Left renal cortex interstitium (tissue), 4 donors: ENCODE measurements around the gene DNAJC27. TPM values are rescaled to one million over a fixed set of nuclear protein-coding genes. Genes with fewer than 3 reads are reported as not detected.

Experiments used
- DNase-seq, 4 donors: peaks; one replicate each; pipeline ENCODE4 v3.0.0-alpha.2; 2013; ENCODE audit warnings: low read depth in 4 of 4, low spot score in 2 of 4, missing footprints in 1 of 4
- polyA plus RNA-seq, 4 donors: library from polyadenylated mRNA; unstranded; fragments of 120-200 nt; gene quantifications; one replicate each; pipeline ENCODE4 v1.2.1, GENCODE V29; 2013; ENCODE audit not compliant: insufficient read length in 4 of 4

The DNAJC27 gene
- polyA plus RNA-seq, 4 donors = 7.4 to 12.1 (median 9.5) TPM

DNA sequence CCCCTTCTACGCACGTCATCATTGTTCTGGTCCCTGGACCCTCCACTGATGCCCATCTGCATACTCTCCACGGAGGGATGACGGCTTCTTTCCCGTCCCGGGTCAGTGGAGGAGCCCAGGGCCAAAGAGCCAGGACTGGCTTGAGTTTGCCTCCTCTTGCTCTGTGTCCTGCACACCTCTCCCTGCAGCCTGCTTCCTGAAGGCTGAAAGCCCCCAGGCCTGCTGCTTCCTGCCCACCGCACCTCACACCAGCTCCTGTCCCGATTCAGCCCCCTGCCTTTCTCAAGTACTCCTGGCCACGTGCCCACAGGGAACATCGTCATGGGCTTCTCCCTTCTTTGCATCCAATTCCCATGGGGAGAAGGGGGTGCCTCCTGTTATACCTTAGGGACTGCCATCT, 58.8 kb downstream of the DNAJC27 start:
- DNase-seq = no peak

GRCh38 chr2:24912523-24912922, 59.2 kb downstream of the DNAJC27 start:
- DNase-seq = no peak

GRCh38 chr2:24910245-24910644, 61.5 kb downstream of the DNAJC27 start:
- DNase-seq = no peak

GRCh38 chr2:24909555-24910177, 62.1 kb downstream of the DNAJC27 start:
- DNase-seq = no peak

- no peak for DNase-seq
These were observed 63.3 kb downstream of the DNAJC27 start for GRCh38 chr2:24908461-24908901.

GRCh38 chr2:24907116-24907515, 64.6 kb downstream of the DNAJC27 start:
- DNase-seq = no peak

GRCh38 chr2:24906466-24906865, 65.3 kb downstream of the DNAJC27 start:
- DNase-seq = no peak

DNA sequence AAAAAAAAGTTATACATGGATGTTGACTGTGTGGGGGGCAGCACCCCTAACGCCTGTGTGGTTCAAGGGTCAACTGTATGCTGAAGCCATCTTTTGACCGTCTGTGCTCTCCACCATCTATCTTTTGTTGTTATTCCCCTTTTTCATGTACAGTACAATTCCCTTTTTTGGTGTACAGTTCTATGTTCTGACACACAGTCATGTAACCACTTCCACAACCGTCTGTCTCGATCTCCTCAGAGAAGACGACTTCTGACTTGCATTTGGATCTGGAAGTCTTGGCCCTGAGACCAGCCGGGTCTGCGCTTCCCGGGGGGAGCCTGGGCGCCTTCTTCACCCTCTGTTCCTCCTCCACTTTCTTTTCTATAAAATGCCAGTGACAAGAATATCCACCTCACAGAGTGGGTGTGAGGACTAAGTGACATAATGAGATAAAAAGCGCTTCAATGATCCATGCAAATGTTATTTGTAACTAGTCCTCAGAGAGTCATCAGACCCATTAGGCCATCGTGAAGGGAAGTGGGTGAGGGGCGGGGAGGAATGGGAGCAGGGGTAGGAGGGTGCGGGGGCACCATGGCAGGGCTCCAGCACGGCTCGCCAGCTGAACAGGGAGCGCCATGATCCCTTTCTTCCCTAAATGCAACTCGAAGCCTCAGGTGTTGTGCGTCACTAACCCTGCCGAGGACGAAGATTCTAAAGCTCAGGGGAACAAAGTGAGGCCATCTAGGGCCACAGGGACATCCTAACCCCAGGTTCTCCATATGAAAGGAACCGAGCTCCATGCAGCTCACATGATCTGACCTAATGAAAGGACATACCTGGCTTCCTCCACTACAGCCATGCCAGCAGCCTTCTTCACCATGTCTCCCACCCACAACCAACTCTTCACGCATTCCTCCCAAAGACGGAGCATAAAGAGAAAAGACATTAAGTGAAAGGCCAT, 68.3 kb downstream of the DNAJC27 start:
- DNase-seq = no peak

- no peak for DNase-seq
These were observed 72.3 kb downstream of the DNAJC27 start for GRCh38 chr2:24899361-24899910.

- no peak for DNase-seq
These were observed 73.3 kb downstream of the DNAJC27 start for GRCh38 chr2:24898122-24899109.

DNA sequence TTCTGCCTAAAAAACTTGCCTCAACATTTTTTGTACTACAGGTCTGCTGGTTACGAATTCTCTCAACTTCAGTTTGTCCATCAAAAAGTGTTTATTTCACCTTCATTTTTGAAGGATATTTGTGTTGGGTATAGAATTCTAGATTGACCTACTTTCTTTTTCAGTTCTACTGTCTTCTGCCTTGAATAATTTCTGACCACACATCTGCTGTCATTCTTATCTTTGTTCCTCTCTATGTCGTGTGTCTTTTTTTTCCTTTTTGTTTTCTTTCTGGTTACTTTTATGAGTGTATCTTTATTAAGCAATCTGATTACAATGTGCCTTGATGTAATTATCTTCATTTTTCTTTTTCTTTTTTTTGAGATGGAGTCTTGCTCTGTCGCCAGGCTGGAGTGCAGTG, 77.0 kb downstream of the DNAJC27 start:
- no peak for DNase-seq

GRCh38 chr2:24893934-24894333, 77.8 kb downstream of the DNAJC27 start:
- DNase-seq = no peak

Other genes starting within 250 kb of the DNAJC27 start
- gene PTRHD1, start 178.6 kb downstream of the DNAJC27 start, polyA plus RNA-seq = 10 to 100 TPM; 31.1 to 48.4 (median 39.6) TPM
- 10 to 100 TPM; 16.9 to 20.4 (median 18.8) TPM for gene CENPO, start 178.5 kb downstream of the DNAJC27 start, polyA plus RNA-seq
- 10 to 100 TPM; 20.6 to 30.3 (median 23.7) TPM for gene ADCY3, start 51.7 kb downstream of the DNAJC27 start, polyA plus RNA-seq
- gene EFR3B, start 70.1 kb upstream of the DNAJC27 start, polyA plus RNA-seq = 1 to 10 TPM; 4.8 to 8.8 (median 7.0) TPM
- 10 to 100 TPM in 1 of 4 donors, 1 to 10 TPM in 3; 5.0 to 12.5 (median 7.6) TPM for gene POMC, start 196.6 kb upstream of the DNAJC27 start, polyA plus RNA-seq